ENCODE data around the gene KLHL4.
"Not testable (repeated sequence)": the region's sequence is repeated elsewhere in the genome, so short reads cannot be mapped to it uniquely, and the experiment has no call there.

KLHL4 gene, protein sequence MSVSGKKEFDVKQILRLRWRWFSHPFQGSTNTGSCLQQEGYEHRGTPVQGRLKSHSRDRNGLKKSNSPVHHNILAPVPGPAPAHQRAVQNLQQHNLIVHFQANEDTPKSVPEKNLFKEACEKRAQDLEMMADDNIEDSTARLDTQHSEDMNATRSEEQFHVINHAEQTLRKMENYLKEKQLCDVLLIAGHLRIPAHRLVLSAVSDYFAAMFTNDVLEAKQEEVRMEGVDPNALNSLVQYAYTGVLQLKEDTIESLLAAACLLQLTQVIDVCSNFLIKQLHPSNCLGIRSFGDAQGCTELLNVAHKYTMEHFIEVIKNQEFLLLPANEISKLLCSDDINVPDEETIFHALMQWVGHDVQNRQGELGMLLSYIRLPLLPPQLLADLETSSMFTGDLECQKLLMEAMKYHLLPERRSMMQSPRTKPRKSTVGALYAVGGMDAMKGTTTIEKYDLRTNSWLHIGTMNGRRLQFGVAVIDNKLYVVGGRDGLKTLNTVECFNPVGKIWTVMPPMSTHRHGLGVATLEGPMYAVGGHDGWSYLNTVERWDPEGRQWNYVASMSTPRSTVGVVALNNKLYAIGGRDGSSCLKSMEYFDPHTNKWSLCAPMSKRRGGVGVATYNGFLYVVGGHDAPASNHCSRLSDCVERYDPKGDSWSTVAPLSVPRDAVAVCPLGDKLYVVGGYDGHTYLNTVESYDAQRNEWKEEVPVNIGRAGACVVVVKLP

GRCh38 chrX:87517571-87518141 is at the start of gene KLHL4:
KLHL4 (plus strand) TSS chrX:87517802; CDS start chrX:87517894, 92 bp downstream.
- DNase-seq (ENCODE audit: low read depth, low spot score): peak; percentile 98

GRCh38 chrX:87468941-87469340 is 48.7 kb upstream of the KLHL4 start:
- no peak for DNase-seq (ENCODE audit: low read depth, low spot score)

GRCh38 chrX:87475793-87476192 is 41.8 kb upstream of the KLHL4 start:
- no peak for DNase-seq (ENCODE audit: low read depth, low spot score)

- not testable (repeated sequence) for DNase-seq (ENCODE audit: low read depth, low spot score)
Measured at GRCh38 chrX:87478703-87479102, 38.9 kb upstream of the KLHL4 start.

GRCh38 chrX:87489071-87489470 is 28.5 kb upstream of the KLHL4 start:
- DNase-seq (ENCODE audit: low read depth, low spot score): no peak

DNA sequence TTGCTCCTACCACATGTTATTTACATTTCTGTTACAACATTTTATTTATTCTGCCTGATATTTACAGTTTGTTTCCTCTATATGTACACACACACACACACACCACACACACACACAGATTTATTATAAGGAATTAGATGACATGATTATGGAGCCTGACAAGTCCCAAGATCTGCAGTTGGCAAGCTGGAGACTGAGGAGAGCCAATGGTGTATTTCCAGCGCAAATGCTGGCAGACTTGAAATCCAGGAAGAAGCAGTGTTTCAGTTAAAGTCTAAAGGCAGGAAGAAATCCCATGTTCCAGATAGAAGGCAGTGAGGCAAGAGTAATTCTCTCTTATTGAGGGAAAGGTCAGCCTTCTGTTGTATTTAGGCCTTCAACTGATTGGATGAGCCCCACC is 1.8 kb upstream of the KLHL4 start:
- DNase-seq (ENCODE audit: low read depth, low spot score): no peak

- no peak for DNase-seq (ENCODE audit: low read depth, low spot score)
Measured at GRCh38 chrX:87516717-87517121, 883 bp upstream of the KLHL4 start.

- no peak for DNase-seq (ENCODE audit: low read depth, low spot score)
Measured at GRCh38 chrX:87518504-87518903, 902 bp downstream of the KLHL4 start.

- DNase-seq (ENCODE audit: low read depth, low spot score): no peak
Measured at GRCh38 chrX:87525771-87526229, 8.2 kb downstream of the KLHL4 start.

DNA sequence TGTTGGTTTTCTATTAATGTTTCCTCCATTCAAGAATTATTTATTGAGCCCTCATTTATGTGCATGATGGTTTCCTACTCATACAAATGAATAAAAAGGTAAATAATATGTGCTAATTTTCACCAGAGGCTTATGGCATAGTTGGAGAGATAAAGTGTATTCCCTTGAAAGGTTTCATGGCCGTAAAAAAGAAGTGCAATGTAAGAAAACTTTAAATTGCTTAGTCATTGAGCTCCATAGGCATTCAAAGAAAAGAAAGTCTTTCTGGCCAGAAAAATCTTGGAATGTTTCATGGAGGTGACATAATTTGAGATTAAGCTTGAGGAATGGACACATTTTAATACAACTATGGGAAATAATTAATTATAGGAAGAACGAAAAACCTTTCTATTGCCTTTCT is 8.7 kb downstream of the KLHL4 start:
- DNase-seq (ENCODE audit: low read depth, low spot score): no peak

GRCh38 chrX:87528487-87528886 is 10.9 kb downstream of the KLHL4 start:
- no peak for DNase-seq (ENCODE audit: low read depth, low spot score)

DNA sequence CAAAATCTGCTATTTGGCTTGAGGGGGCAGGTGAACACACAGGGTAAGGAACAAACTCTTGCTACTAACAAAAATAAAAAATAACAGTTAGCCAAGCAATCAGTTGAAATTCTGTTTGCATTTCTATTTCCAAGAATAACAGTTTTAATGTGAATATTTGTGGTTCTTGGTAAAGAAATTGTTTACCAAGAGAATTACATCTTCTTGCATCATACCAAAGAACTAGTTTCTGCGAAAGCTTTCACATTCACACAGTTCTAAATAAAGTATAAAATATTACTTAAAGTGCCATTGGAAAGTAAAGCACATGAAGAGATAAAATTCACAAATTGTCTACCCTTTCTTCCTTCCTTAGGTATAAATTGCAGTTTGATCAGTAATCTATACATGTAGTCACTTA is 54.4 kb downstream of the KLHL4 start:
- no peak for DNase-seq (ENCODE audit: low read depth, low spot score)

DNA sequence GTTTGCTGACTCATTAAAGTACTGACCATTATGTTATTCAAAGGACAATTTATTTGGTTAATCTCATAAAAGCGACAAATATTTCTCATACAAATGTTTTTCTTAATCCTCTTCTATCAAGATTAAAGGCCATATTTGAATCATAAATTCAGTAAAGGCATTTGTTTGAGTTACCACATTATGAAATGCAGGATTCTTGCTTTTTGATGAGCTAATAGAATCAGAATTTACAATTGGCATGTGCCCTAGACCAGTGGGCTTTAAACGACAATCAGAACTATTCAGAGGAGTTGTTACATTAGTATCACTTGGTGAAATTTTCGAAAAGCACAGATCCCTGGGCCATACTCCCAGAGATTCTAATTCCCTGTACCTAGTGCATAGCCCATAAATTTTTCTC is 55.3 kb downstream of the KLHL4 start:
- DNase-seq (ENCODE audit: low read depth, low spot score): no peak

DNA sequence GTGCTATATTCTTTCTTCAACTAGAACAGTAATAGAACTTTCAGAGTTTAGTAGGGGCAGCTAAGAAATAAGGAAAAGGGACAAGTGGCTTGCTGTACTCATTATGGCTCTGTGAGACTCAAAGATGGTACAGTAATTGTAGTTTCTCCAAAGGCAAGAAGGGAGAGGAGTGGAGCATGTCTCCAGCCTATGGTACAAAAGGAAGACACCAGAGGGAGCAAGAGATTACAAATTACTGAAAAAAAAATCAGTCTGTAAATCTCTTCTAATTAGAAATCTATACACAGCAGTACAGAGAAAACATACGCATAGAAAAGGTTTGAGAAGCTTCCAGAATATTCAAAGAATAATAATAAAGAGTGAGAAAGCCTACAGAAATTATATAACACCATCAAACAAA is 61.4 kb downstream of the KLHL4 start:
- no peak for DNase-seq (ENCODE audit: low read depth, low spot score)

DNA sequence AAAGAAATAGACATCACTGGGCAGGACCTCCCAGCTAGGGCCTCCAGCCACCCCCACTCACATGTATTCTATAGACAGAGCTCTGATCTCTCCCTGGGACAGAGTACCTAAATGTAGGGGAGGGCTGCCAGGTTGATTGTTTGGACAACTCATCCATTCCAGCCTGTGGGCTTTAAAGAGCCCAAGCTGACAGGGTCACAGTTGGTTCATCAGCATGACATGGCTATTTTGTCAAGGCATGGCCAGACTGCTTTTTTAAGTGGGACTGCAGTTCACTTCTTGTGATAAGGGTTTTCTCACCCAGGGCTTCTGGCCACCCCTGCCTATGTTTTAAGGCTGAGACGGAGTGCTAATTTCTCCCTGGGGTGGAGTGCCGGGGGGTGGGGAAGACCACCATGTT is 63.3 kb downstream of the KLHL4 start:
- peak; percentile 26 for DNase-seq (ENCODE audit: low read depth, low spot score)

GRCh38 chrX:87582453-87582852 is 64.9 kb downstream of the KLHL4 start:
- no peak for DNase-seq (ENCODE audit: low read depth, low spot score)

- peak; percentile 67 for DNase-seq (ENCODE audit: low read depth, low spot score)
Measured at GRCh38 chrX:87583679-87584078, 66.1 kb downstream of the KLHL4 start.

- DNase-seq (ENCODE audit: low read depth, low spot score): no peak
Measured at GRCh38 chrX:87616371-87616770, 98.8 kb downstream of the KLHL4 start.

DNA sequence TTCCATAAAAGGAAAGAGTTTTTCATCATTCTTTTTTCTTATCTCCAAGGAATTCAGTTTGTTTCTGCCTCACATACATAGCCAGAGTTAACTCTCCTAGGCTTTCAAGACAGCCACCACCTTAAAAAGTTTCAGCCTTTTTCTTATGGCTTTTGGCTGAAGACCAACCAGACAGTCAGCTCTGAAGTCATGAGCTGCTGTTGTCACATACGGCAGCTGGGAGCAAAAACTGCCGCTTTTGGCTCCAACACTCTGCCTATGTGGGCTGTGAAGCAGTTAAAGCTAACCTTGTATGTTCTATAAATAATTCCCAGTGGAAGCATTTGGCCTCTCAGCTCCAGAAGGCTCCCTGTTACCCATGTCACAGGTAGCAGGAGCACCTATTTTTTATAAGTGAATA is 104.1 kb downstream of the KLHL4 start:
- no peak for DNase-seq (ENCODE audit: low read depth, low spot score)

DNA sequence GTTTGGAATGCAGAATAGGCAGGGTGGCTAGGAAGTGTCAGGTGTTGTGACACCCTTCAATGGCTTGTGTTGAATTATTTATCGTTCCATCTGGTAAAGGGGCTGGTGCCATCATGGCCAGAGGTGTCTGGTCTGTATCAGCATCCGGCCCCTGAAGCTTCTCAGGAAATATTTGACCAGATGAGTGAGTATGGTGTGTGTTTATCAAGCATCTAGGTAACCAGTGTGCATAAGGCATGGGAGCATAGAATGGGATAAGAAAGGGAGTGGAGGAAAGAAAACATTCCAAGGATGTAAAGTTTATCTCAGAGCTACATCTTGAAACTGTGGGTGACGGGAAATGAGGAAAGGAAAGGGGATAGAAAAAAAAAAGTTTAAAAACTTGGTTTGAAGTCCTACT is 109.4 kb downstream of the KLHL4 start:
- DNase-seq (ENCODE audit: low read depth, low spot score): peak; percentile 2

GRCh38 chrX:87634361-87634760 is 116.8 kb downstream of the KLHL4 start:
- DNase-seq (ENCODE audit: low read depth, low spot score): no peak

DNA sequence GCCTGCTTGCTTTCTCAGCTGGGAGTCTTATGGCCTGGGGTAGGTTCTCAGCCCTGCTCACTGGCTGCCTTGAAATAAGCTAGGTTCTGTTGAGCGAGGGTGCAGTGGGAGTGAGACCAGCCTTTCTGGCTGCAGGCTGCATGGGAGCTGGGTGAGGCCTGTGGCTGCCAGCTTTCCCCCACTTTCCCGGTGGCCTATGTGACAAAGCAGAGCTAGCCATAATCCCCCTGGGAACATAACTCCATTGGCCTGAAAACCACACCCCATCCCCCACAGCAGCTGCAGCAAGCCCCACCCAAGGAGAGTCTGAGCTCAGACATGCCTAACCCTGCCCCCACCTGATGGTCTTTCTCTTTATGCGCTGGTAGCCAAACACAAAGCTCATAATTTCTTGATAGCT is 118.9 kb downstream of the KLHL4 start:
- DNase-seq (ENCODE audit: low read depth, low spot score): peak; percentile 64

GRCh38 chrX:87641439-87641838 is 123.8 kb downstream of the KLHL4 start:
- not testable (repeated sequence) for DNase-seq (ENCODE audit: low read depth, low spot score)

All from ELF-1 (cell line).